ENCODE data around the gene CD44.

GRCh38 chr11:35200811-35201341, 61.9 kb downstream of the CD44 start:
- no peak for TF ChIP-seq PATZ1 (CRISPR knock-in tag; IDR thresholded peaks at IDR 0.05; ENCODE audit: borderline replicate concordance)
- no peak for TF ChIP-seq ZNF70 (CRISPR knock-in tag; IDR thresholded peaks at IDR 0.05)
- no peak for TF ChIP-seq RARB (CRISPR knock-in tag; IDR thresholded peaks at IDR 0.05)
- TF ChIP-seq CSRNP3 (CRISPR knock-in tag; IDR thresholded peaks at IDR 0.05), result no peak
- no peak for TF ChIP-seq ZFP30 (CRISPR knock-in tag; IDR thresholded peaks at IDR 0.05)
- TF ChIP-seq ZC3H10 (CRISPR knock-in tag; IDR thresholded peaks at IDR 0.05), result no peak
- no peak for TF ChIP-seq PPARA (CRISPR knock-in tag; IDR thresholded peaks at IDR 0.05; ENCODE audit: borderline replicate concordance)
- TF ChIP-seq TSHZ2 (CRISPR knock-in tag; IDR thresholded peaks at IDR 0.05), result no peak
- no peak for TF ChIP-seq OSR1 (CRISPR knock-in tag; IDR thresholded peaks at IDR 0.05)
